ENCODE results near the gene CHADL. TPM values are rescaled to one million over a fixed set of nuclear protein-coding genes. Genes with fewer than 3 reads are reported as not detected.

CHADL gene
- total and polyA plus RNA-seq, 2 of the 4 experiments (the other 2 are of a cell fraction): 0.18 to 0.53 TPM

DNA sequence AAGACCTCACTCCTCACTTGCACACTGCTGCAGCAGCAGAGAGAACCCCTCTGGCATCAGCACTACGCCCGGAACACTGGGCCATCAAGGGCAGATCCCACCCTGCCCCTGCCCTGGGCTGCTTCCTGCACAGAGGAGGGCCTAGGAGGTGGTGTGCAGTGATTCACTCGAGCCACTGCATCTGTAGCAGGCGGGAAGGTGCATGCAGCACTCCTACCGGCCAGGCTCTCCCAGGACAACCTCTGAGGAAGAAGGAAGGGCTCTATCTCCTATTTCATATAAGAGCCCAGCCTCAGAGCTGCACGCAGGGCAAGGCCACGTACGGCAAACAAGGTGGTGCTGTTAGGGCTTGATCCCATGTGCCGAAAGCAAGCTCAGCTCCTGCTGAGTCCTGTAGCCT, 31.1 kb upstream of the CHADL start:
- H3K4me3 ChIP-seq (ENCODE audit: insufficient read depth, low read depth, low read length): no peak overlapping the region
- no TSS peak for BruUV-seq (replicated peaks)
- no peak overlapping the region for H3K27ac ChIP-seq (ENCODE audit: insufficient read depth, low read length)
- H2BK15ac ChIP-seq (ENCODE audit: low read depth, low read length): no peak overlapping the region
- ChIA-PET CTCF (interaction anchor here (0.6 to 0.7 kb wide), 2 partner anchors 35 to 759 kb away, joined by 3 to 4 read pairs; no protein-coding TSS in a partner anchor), POLR2A (ENCODE audit: unreplicated experiment) (interaction anchor here (0.5 kb wide), 1 partner anchor 41 kb away, joined by 8 read pairs; no protein-coding TSS in a partner anchor)
- no peak overlapping the region for H4K91ac ChIP-seq (ENCODE audit: insufficient read depth, low read depth, low read length)
- H3K4ac ChIP-seq (ENCODE audit: low read depth, low read length): no peak overlapping the region
- no peak for DNase-seq
- no peak overlapping the region for H4K5ac ChIP-seq (ENCODE audit: low read depth, low read length)
- in situ Hi-C loops (cut with MboI; ENCODE audit: low sequenced_read_pairs) (no loop called here), dilution Hi-C loops (cut with HindIII; ENCODE audit: low sequenced_read_pairs, unreplicated experiment) (no loop called here), intact Hi-C loops (cut with micrococcal nuclease) (no loop called here)
- H3K4me2 ChIP-seq (ENCODE audit: low read depth, low read length): no peak overlapping the region
- H3K9me3 ChIP-seq (ENCODE audit: control insufficient read depth, insufficient read depth, low read length): no peaks in the 10 kb centered on the region
- H3K56ac ChIP-seq (ENCODE audit: extremely low read depth, insufficient read depth, low read length): no peak overlapping the region
- no peak overlapping the region for H2BK120ac ChIP-seq (ENCODE audit: low read depth, low read length)
- WGBS, 2 experiments (ENCODE audit: extremely low coverage in 2 of 2, insufficient read length in 1 of 2): no CpG with 5 or more reads among the region's 9 CpGs
- no peak overlapping the region for H2AFZ ChIP-seq (replicated peaks; ENCODE audit: low read length, poor library complexity)
- TF ChIP-seq POLR2A (IDR thresholded peaks at IDR 0.05; ENCODE audit: low read depth, low read length) (no peak), CHD1 (IDR thresholded peaks at IDR 0.05; ENCODE audit: low read depth, low read length) (no peak), RCOR1 (IDR thresholded peaks at IDR 0.05; ENCODE audit: insufficient replicate concordance, low read length) (no peak), RFX5 (IDR thresholded peaks at IDR 0.05; ENCODE audit: low read depth, low read length) (no peak), MXI1 (IDR thresholded peaks at IDR 0.05; ENCODE audit: borderline replicate concordance, low read depth, low read length) (no peak), CEBPB (IDR thresholded peaks at IDR 0.05; ENCODE audit: low read depth, low read length) (no peak), MAZ (IDR thresholded peaks at IDR 0.05; ENCODE audit: borderline replicate concordance, low read depth, low read length) (no peak), BHLHE40 (IDR thresholded peaks at IDR 0.05; ENCODE audit: low read depth, low read length) (no peak)
- TF ChIP-seq, protein P1, sequence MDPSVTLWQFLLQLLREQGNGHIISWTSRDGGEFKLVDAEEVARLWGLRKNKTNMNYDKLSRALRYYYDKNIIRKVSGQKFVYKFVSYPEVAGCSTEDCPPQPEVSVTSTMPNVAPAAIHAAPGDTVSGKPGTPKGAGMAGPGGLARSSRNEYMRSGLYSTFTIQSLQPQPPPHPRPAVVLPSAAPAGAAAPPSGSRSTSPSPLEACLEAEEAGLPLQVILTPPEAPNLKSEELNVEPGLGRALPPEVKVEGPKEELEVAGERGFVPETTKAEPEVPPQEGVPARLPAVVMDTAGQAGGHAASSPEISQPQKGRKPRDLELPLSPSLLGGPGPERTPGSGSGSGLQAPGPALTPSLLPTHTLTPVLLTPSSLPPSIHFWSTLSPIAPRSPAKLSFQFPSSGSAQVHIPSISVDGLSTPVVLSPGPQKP (IDR thresholded peaks at IDR 0.05; ENCODE audit: borderline replicate concordance, low read depth, low read length): no peak
- TF ChIP-seq, protein P2, sequence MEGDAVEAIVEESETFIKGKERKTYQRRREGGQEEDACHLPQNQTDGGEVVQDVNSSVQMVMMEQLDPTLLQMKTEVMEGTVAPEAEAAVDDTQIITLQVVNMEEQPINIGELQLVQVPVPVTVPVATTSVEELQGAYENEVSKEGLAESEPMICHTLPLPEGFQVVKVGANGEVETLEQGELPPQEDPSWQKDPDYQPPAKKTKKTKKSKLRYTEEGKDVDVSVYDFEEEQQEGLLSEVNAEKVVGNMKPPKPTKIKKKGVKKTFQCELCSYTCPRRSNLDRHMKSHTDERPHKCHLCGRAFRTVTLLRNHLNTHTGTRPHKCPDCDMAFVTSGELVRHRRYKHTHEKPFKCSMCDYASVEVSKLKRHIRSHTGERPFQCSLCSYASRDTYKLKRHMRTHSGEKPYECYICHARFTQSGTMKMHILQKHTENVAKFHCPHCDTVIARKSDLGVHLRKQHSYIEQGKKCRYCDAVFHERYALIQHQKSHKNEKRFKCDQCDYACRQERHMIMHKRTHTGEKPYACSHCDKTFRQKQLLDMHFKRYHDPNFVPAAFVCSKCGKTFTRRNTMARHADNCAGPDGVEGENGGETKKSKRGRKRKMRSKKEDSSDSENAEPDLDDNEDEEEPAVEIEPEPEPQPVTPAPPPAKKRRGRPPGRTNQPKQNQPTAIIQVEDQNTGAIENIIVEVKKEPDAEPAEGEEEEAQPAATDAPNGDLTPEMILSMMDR (conservative IDR thresholded peaks at IDR 0.05; ENCODE audit: low read depth, low read length): no peak
- no peak overlapping the region for H3K23ac ChIP-seq (ENCODE audit: low read depth, low read length)
- peaks cover 23% of the 10 kb centered on the region for H4K20me1 ChIP-seq (ENCODE audit: insufficient read depth, low read length)
- H2AK9ac ChIP-seq (replicated peaks; ENCODE audit: low read depth, low read length, poor library complexity): peak overlapping the region; percentile 9
- no peak overlapping the region for H2BK20ac ChIP-seq (ENCODE audit: low read depth, low read length)
- H3K18ac ChIP-seq (ENCODE audit: low read depth, low read length): no peak overlapping the region
- peaks cover 36 to 67% of the 10 kb centered on the region in 2 experiments for H3K79me1 ChIP-seq (ENCODE audit: low read depth in 1 of 2, low read length in 2 of 2)
- H3K9ac ChIP-seq (ENCODE audit: low read depth, low read length): no peak overlapping the region
- no peak overlapping the region for H4K8ac ChIP-seq (ENCODE audit: low read depth in 2 of 2, low read length in 2 of 2)
- H3K36me3 ChIP-seq (ENCODE audit: control insufficient read depth, insufficient read depth, low read length): peaks cover 68% of the 10 kb centered on the region
- H3K9me1 ChIP-seq (ENCODE audit: insufficient read depth, low read length): peaks cover 12% of the 10 kb centered on the region
- no peak overlapping the region for H3K14ac ChIP-seq (replicated peaks; ENCODE audit: low read depth, low read length)
- no peak overlapping the region for H2BK5ac ChIP-seq (ENCODE audit: low read depth, low read length, poor library complexity, severe bottlenecking)
- no peak overlapping the region for H2AK5ac ChIP-seq (ENCODE audit: low read depth, low read length)
- H3K4me1 ChIP-seq (ENCODE audit: control insufficient read depth, insufficient read depth, low read length): no peaks in the 10 kb centered on the region
- H3K27me3 ChIP-seq (ENCODE audit: control insufficient read depth, insufficient read depth, low read length): no peaks in the 10 kb centered on the region
- no peak for ATAC-seq (ENCODE audit: low read depth)

Data from IMR-90 (cell line).